ENCODE data around the gene ACBD4.
"Not testable (repeated sequence)": the region's sequence is repeated elsewhere in the genome, so short reads cannot be mapped to it uniquely, and the experiment has no call there.

The ACBD4 gene

DNA sequence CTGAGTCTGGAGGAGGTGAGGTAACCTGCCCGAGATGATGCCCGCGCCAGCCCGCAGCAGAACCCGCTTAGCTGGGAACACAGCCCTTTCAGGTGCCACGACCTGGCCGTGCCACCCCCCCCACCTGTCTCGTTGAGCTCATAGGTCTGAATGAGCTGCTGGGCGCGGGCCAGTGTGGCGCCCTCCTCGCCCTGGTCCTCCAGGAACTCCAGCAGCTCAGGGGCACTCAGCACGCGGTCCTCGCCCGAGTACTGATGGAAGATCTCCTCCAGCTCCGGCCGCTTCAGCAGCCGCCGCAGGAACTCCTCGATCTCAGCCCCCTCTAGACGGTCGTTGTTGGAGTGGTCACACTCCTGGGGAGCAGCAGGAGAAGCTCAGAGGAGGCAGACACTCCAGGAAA, 16.8 kb upstream of the ACBD4 start:
- H3K4me3 ChIP-seq (replicated peaks; ENCODE audit: low read depth, low read length): no peak overlapping the region
- DNase-seq (ENCODE audit: low read depth): no peak

DNA sequence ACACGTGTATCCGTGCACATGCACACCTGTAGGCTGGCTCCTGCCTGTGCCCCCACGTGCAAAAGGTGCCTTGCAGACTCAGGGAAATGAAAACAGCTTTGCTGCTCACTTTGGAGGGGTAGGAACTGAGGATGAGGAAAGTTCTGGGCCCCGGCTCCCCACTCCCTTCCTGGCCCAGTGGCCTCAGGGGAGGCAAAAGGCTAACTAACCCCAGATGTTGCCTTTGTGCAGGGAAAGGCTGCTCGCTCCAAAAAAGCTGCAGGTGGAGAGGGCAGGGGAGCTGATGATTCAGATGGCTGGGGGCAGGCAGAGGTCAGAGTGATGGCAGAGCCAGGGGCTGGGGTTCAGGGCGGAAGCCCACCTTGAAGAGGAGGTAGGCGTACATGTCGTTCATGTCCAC, 15.5 kb upstream of the ACBD4 start:
- H3K4me3 ChIP-seq (replicated peaks; ENCODE audit: low read depth, low read length): no peak overlapping the region
- DNase-seq (ENCODE audit: low read depth): no peak
- TF ChIP-seq, protein P1, sequence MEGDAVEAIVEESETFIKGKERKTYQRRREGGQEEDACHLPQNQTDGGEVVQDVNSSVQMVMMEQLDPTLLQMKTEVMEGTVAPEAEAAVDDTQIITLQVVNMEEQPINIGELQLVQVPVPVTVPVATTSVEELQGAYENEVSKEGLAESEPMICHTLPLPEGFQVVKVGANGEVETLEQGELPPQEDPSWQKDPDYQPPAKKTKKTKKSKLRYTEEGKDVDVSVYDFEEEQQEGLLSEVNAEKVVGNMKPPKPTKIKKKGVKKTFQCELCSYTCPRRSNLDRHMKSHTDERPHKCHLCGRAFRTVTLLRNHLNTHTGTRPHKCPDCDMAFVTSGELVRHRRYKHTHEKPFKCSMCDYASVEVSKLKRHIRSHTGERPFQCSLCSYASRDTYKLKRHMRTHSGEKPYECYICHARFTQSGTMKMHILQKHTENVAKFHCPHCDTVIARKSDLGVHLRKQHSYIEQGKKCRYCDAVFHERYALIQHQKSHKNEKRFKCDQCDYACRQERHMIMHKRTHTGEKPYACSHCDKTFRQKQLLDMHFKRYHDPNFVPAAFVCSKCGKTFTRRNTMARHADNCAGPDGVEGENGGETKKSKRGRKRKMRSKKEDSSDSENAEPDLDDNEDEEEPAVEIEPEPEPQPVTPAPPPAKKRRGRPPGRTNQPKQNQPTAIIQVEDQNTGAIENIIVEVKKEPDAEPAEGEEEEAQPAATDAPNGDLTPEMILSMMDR (IDR thresholded peaks at IDR 0.05; ENCODE audit: low read length, missing control alignments): no peak

More for the DNA sequence above, 16.8 kb upstream of the ACBD4 start:
- TF ChIP-seq, protein P1 (IDR thresholded peaks at IDR 0.05; ENCODE audit: low read length, missing control alignments): no peak

DNA sequence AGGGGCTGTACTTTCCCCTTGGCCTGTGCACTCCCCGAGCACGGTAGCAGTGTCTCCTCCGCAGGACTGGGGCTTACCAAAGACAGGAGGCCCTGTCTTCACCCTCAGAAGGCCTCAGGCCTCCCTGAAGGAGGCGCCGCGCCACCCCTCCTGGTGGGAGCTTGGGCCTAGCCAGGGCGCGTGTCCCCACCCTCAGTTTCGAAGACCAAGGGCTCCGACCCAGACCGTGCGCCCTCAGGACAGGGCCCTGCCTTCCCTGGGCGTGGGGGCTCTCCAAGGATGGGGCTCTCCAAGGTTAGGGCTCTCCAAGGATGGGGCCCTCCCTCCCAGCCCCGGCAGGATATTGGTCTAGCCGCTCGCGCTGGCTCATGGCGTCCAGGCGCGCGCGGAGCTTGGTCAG, 14.9 kb upstream of the ACBD4 start:
- no peak for DNase-seq (ENCODE audit: low read depth)
- no peak overlapping the region for H3K4me3 ChIP-seq (replicated peaks; ENCODE audit: low read depth, low read length)
- TF ChIP-seq, protein P1 (IDR thresholded peaks at IDR 0.05; ENCODE audit: low read length, missing control alignments): no peak

DNA sequence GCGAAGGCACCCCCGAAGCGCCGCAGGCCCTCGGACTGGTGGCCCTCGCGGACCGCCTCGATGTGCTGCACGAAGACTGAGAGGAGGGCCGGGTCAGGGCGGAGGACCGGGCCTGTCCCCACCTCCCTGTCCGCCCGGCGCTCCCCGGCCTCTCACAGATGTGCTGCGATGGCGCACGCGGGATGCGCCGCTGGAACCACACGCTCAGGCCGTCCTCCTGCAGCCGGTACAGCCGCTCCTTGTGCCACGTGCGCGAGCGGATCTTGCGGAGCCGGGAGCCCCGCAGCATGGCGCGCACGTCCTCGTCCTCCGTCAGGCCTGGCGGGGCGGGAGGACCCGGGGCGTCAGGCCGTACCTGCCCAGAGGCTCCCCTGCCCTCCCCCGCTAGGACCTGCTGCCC, 14.4 kb upstream of the ACBD4 start:
- no peak overlapping the region for H3K4me3 ChIP-seq (replicated peaks; ENCODE audit: low read depth, low read length)
- TF ChIP-seq, protein P1 (IDR thresholded peaks at IDR 0.05; ENCODE audit: low read length, missing control alignments): no peak
- no peak for DNase-seq (ENCODE audit: low read depth)

DNA sequence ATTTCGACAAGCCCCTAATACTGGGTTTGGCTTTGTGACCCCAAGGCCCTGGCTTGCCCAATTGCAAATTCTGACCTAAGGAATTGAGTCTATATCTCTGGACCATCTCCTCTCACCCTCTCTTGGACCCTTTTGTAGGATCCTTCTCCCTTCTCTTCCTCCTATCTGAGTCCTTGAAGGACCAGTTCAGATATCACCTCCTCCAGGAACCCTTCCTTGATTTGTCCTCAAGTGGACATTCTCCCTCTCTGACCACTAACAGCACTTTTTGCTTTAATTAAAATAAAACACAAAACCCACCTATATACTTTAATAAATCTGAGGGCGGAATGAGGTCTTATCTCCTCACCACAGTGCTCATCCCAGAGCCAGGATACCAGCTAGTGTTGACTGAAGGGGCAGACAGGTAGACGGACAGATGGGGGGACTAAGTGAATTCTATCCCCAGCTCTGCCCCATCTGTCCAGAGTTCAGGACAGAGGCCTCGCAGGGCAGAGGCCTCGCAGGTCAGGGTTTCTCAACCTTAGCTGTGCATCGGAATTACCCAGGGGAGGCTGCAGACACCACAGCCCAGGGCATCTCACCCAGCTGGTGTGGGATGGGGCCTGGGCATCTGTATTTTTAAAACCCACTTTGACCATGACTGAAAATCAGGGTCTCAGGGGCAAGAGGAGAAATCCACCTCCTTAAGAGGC, 12.3 kb upstream of the ACBD4 start:
- no peak for DNase-seq (ENCODE audit: low read depth)
- H3K4me3 ChIP-seq (replicated peaks; ENCODE audit: low read depth, low read length): no peak overlapping the region
- TF ChIP-seq, protein P1 (IDR thresholded peaks at IDR 0.05; ENCODE audit: low read length, missing control alignments): no peak

DNA sequence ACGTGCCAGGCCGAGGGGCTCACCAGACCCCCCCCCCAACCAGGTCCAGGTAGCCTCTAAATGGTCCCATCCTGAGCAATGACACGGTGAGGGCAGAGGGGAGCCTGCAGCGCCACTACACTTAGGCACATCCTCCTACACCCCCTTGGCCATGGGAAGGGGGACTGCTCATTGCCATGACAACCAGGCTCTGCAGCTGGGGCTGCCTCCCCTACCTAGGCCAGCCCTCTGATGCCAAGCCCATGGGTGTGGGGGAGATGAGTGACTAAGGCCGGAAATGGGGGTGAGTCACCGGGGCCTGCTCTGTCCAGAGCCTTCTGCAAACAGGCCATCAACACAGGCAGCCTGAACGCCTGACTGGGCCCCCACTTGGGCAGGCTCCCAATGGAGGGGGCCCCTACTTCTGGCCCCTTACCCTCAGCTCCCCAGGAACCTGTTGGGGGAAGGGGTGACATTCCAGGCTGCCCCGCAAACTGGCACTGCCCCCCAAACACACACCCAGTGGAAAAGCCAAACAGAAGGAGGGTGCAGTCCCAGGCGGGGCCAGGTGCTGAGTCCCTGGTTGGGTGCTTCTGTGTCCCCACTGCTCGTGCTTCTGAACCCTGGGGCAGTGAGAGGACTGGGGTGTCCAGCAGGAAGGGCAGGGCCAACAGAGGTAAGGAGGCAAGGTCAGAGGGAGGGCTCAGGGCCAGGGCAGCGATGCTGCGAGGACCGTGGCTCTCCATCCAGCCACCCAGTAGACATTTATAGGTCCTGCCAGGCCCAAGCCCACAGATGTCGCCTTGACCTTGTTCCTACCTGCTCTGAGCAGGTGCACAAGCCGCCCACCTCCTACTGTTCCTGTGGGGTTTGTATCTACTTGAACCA, 11.3 kb upstream of the ACBD4 start:
- peak; percentile 86 for DNase-seq (ENCODE audit: low read depth)
- TF ChIP-seq, protein P1 (IDR thresholded peaks at IDR 0.05; ENCODE audit: low read length, missing control alignments): no peak
- H3K4me3 ChIP-seq (replicated peaks; ENCODE audit: low read depth, low read length): no peak overlapping the region

DNA sequence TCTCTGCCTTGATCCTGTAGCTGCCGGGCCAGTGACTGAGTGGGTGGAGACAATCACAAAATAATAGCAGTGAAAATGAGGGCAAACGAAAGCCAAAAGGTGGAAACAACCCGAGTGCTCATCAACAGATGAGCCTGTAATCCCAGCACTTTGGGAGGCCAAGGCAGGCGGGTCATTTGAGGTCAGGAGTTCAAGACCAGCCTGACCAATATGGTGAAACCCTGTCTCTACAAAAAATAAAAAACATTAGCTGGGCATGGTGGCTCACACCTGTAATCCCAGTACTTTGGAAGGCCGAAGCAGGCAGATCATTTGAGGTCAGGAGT, 10.7 kb upstream of the ACBD4 start:
- not testable (repeated sequence) for DNase-seq (ENCODE audit: low read depth); H3K4me3 ChIP-seq (replicated peaks; ENCODE audit: low read depth, low read length)

Data from fibroblast of pulmonary artery (primary cell).